HL-60 (cell line): ENCODE measurements around the gene HIGD1A.

Experiments used
- DNase-seq, 2 experiments: peaks; one replicate each; pipeline ENCODE4 v3.0.0-alpha.2; 2010 to 2020; ENCODE audit warnings: low read depth in 1 of 2, low spot score in 1 of 2
- H3K27ac ChIP-seq: fragments of 250-450 bp; sonication (Bioruptor Pico); replicated peaks from 2 replicates; pipeline ENCODE4 v1.5.1; 2020; ENCODE audit warnings: mild to moderate bottlenecking, moderate library complexity
- H3K27me3 ChIP-seq: fragments of 250-450 bp; sonication (Bioruptor Pico); 2 replicates; pipeline ENCODE4 v1.5.1; 2021; ENCODE audit warnings: mild to moderate bottlenecking, moderate library complexity; ENCODE audit not compliant: insufficient read depth, poor library complexity, severe bottlenecking
- H3K4me3 ChIP-seq: replicated peaks from 2 replicates; pipeline ENCODE4 v1.5.1; 2011; ENCODE audit warnings: mild to moderate bottlenecking, control low read depth, low read length; ENCODE audit not compliant: insufficient read depth
- GABPA ChIP-seq: IDR thresholded peaks from 2 replicates; pipeline ENCODE4 v1.6.1; 2012; ENCODE audit warnings: low read depth
- POLR2AphosphoS5 ChIP-seq: IDR thresholded peaks from 2 replicates; pipeline ENCODE4 v1.6.1; 2012; ENCODE audit warnings: low read depth
- SPI1 ChIP-seq: IDR thresholded peaks from 2 replicates; pipeline ENCODE4 v1.6.1; 2012; ENCODE audit warnings: low read depth, mild to moderate bottlenecking, borderline replicate concordance
- TF ChIP-seq, protein P1 (sequence below): IDR thresholded peaks from one replicate; pipeline ENCODE4 v1.5.1; 2011; ENCODE audit warnings: low read length, control low read depth, inconsistent platforms; ENCODE audit not compliant: insufficient read depth
- TF ChIP-seq, protein P2 (sequence below): IDR thresholded peaks from 2 replicates; pipeline ENCODE4 v1.6.1; 2012; ENCODE audit warnings: low read depth; ENCODE audit not compliant: insufficient replicate concordance

The HIGD1A gene

DNA sequence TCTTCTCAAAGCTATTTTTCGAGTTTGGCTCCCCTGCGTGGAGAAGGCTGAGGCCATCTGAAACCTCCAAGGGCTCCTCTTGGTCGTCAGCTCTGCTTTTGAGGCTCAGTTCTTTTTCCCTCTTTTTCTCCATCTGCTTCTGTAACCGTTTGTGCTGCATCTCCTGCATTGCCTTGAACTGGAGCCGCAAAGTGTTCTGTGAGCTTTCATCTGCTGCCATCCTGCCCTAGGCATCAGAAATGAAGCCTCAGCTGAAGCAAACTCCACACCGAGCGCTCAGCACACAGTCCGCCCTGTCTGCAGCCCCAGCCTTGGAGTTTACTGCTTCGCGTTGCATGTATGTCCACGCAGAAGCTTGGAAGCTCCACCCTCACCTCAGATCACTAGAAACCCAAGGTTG lies 46.2 kb downstream of the HIGD1A start:
- DNase-seq = no peak
- Histone ChIP-seq H3K27me3 (no peaks in the 10 kb centered on the region), H3K4me3 (no peak overlapping the region), H3K27ac (no peak overlapping the region)
- TF ChIP-seq SPI1 (no peak), GABPA (no peak), POLR2AphosphoS5 (no peak)
- TF ChIP-seq, protein P1, sequence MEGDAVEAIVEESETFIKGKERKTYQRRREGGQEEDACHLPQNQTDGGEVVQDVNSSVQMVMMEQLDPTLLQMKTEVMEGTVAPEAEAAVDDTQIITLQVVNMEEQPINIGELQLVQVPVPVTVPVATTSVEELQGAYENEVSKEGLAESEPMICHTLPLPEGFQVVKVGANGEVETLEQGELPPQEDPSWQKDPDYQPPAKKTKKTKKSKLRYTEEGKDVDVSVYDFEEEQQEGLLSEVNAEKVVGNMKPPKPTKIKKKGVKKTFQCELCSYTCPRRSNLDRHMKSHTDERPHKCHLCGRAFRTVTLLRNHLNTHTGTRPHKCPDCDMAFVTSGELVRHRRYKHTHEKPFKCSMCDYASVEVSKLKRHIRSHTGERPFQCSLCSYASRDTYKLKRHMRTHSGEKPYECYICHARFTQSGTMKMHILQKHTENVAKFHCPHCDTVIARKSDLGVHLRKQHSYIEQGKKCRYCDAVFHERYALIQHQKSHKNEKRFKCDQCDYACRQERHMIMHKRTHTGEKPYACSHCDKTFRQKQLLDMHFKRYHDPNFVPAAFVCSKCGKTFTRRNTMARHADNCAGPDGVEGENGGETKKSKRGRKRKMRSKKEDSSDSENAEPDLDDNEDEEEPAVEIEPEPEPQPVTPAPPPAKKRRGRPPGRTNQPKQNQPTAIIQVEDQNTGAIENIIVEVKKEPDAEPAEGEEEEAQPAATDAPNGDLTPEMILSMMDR = no peak
- TF ChIP-seq, protein P2, sequence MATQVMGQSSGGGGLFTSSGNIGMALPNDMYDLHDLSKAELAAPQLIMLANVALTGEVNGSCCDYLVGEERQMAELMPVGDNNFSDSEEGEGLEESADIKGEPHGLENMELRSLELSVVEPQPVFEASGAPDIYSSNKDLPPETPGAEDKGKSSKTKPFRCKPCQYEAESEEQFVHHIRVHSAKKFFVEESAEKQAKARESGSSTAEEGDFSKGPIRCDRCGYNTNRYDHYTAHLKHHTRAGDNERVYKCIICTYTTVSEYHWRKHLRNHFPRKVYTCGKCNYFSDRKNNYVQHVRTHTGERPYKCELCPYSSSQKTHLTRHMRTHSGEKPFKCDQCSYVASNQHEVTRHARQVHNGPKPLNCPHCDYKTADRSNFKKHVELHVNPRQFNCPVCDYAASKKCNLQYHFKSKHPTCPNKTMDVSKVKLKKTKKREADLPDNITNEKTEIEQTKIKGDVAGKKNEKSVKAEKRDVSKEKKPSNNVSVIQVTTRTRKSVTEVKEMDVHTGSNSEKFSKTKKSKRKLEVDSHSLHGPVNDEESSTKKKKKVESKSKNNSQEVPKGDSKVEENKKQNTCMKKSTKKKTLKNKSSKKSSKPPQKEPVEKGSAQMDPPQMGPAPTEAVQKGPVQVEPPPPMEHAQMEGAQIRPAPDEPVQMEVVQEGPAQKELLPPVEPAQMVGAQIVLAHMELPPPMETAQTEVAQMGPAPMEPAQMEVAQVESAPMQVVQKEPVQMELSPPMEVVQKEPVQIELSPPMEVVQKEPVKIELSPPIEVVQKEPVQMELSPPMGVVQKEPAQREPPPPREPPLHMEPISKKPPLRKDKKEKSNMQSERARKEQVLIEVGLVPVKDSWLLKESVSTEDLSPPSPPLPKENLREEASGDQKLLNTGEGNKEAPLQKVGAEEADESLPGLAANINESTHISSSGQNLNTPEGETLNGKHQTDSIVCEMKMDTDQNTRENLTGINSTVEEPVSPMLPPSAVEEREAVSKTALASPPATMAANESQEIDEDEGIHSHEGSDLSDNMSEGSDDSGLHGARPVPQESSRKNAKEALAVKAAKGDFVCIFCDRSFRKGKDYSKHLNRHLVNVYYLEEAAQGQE = no peak

DNA sequence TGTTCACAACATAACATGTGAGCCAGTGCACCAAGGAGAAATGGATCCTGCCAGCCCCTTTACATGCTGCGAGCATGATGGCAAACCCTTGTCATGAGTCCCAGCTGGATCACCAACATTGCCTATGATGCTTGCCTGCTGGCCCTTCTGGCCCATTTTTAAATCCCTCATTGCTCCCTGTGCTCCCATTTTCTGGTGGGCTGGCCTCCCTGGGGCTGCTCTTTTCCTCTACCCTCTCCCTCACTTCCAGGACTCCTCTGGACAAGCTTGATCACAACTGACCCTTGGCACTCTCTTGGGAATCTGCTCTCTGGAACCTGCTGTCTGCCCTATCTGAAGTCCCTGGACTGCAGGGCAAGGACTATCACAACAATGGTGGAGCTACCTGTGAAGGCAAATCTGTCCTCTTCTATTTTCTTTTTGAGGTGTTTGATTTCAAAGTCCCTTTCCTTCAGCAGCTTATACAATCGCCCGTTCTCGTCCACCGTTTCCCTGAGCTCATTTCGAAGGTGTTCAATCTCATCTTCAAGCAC lies 47.5 kb downstream of the HIGD1A start:
- TF ChIP-seq, protein P2 = no peak
- no peak for TF ChIP-seq GABPA
- no peak for TF ChIP-seq SPI1
- no peak for TF ChIP-seq POLR2AphosphoS5
- TF ChIP-seq, protein P1 = no peak
- no peak overlapping the region for H3K4me3 ChIP-seq

DNA sequence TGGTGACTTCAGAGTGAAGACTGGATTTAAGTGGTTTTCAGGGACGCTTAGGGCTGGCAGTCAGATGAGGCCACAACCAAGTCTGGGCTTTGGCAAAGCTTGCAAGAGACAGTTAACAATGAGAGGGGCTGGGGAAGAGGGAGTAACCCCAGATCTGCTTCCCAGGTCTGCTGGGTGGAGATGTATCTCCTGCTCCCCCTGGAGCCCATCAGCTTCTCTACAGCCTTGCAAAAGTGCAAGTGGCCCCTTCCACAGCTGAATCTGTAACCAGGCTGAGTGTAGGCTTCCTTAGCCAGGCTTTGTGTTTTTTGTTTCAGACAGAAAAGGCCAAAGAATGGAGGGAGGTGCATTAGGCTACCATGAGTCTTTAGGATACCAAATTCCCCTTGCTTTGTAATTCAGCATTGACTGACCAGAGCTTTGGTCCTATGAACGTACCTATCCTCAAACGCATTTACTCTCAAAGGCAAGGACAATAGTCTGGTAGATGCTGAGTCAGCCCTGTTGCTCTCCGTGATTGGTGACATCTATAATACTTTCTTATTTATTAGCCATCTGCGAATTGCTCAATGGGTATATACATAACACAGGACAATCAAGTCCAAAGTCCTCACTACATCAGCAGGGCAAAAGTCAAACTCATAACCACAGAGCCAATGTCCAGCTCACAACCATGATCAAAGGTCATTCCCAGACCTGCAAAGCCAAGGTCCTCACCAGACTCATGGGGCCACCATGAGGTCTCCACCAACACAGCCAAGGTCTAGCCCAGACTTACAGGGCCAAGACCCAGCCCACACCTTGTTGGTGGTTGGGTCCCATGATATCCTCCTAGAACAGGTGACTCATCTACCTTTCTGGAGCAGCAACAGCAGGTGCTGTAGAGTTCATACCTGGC lies 48.4 kb downstream of the HIGD1A start:
- TF ChIP-seq, protein P1 = peak; percentile 50
- TF ChIP-seq, protein P2 = no peak

More for the DNA sequence above, 47.5 kb downstream of the HIGD1A start:
- H3K27me3 ChIP-seq = no peaks in the 10 kb centered on the region
- no peak overlapping the region for H3K27ac ChIP-seq
- no peak for DNase-seq

More for the DNA sequence above, 48.4 kb downstream of the HIGD1A start:
- Histone ChIP-seq H3K4me3 (no peak overlapping the region), H3K27me3 (no peaks in the 10 kb centered on the region), H3K27ac (no peak overlapping the region)
- peak in 1 of 2 experiments; percentile 55 for DNase-seq
